ENCODE results near the gene MLPH.

Gene MLPH

GRCh38 chr2:237480556-237480955, 6.5 kb upstream of the MLPH start:
- DNase-seq = no peak

- DNase-seq = no peak
Measured at GRCh38 chr2:237480988-237481525, 6.0 kb upstream of the MLPH start.

- no peak for DNase-seq
Measured at GRCh38 chr2:237482485-237482884, 4.6 kb upstream of the MLPH start.

- no peak for DNase-seq
Measured at GRCh38 chr2:237483018-237483731, 3.9 kb upstream of the MLPH start.

- no peak for DNase-seq
Measured at GRCh38 chr2:237485304-237485703, 1.7 kb upstream of the MLPH start.

GRCh38 chr2:237485844-237486243, 1.2 kb upstream of the MLPH start:
- no peak for DNase-seq

- DNase-seq = no peak
Measured at GRCh38 chr2:237486334-237486818, 675 bp upstream of the MLPH start.

- DNase-seq = no peak
Measured at GRCh38 chr2:237487496-237487895, 445 bp downstream of the MLPH start.

DNA sequence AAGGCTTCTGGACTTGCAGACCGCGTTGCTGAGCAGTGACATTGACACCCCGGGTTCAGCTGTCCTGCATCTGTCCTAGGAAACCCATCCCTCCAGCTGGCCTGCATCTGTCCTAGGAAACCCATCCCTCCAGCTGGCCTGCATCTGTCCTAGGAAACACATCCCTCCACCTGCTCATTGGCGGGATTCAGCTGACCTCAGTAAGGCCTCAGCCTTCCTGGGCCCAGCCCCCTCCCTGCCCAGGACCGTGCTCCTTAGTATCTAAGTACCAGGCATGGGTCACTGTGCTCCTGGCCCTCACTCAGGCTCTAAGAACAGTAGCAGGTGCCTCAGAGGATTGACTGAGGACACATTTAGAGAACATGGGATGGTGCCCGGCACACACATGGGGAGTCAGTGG, 1.2 kb downstream of the MLPH start:
- no peak for DNase-seq

DNA sequence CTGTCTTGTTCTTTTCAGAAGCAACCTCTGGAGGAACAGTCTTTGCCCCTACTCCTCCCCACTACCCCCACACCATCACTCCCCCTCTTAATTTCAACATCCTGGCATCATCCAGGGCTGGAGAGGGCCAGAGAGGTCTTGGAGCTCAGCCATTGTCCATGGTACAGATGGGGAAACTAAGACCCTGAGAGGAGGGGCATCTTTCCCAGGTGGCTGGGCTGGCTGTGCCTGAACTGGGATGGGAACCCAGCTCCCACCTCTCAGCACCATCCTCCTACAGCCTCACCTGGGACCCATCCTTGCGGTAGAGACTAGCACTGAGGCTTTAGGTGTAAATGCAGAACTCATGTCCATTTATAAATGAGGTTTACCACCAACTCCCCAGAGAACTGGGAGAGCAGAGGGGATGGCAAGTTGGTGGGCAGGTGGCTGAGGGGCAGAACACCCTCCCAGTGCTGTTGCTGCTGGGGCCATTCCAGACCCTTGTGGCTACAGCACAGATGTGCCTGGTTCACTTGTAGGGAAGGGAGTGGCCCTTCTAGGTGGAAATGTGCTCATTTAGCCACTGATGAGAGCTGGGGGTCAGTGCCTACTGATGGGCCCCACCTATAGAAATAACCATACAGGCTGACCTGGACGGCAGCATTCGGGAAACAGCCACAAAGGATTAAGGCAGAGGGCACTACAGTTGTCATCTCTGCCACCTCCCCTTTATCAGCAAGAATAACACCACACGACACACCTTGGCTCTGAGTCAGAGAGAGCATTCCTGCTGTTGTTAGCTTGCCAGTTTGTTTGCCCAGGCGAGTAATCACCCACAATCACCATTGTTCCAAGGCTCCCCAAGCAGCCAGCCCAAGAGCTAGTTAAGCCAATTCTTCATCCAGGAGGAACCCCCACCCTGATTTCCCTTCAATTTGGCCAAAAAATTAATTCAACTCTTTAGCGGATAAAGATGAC, 2.1 kb downstream of the MLPH start:
- no peak for DNase-seq

DNA sequence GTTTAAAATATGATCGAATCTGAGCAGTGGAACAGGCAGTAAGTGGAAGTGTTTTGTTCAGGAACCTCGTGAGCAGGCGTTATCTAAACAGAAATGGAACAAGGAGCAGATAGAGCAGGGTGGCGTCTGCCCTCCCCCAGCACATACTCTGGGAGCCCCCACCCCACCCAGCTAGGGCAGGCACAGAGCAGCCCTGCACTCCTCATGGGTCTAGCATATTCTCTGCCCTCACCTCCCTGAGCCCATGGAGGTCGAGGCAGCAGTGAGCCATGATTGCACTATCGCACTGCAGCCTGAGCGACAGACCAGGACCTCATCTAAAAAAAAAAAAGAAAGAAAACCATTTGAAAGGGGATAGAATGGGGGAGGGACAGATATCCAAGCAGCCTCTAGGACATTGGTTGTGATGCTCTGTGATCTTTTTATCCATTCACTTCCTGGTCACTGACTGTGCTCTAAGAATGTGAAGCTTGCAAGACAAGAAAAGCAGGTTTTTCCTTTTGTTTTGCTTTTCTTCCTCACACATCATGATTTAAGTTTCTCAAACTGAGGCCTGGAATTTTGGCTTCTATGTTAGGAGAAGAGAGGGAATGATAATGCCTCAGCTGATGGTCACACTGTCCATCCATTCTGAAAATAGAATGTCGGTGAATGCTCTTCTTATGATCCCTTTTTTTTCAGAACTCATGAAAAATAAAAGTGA, 3.1 kb downstream of the MLPH start:
- DNase-seq = no peak

DNA sequence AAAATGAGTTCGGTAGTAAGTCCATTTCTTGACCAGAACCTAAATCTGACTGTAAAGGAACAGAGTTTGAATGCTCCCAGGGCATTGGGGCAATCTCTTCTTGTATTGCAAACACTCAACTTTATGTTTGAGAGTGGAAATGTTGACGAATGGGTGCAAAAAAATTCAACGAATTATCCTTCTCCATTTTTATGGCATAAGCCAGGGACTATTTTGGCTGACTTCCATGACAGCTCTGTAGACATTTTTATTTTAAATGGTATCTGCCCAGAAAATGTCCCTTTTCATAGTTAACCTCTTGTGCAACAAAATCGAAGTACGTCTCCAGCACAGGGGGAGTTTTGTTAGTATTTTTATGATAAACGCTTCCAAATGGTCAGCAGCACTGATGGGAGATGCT, 3.7 kb downstream of the MLPH start:
- DNase-seq = no peak

DNA sequence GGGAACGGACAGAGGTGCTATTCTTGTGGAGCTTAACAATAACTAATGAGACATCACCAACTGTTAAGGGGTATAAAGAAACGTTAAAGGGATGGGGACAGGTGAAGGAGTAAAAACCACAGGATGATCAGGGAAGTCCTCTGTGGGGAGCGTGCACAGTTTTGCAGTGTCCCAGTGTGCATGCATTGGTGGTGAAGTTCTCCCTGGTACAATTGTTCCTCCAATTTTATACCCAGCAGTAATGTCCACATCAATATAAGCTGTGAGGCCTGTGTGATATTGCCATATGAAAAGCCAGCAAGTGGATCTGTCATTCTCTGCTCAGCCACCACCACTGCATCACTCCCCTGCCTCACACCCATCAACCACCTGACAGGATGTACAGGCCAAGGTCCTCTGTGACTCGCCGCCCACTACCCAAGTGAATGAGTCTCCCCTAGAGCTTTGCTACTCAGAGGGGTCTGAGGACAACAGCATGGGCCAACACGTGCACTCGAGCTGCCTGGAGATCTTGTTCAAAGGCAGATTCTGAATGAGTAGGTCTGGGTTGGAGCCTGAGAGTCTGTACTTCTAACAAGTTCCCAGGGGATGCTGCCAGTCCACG, 4.6 kb downstream of the MLPH start:
- no peak for DNase-seq

GRCh38 chr2:237492137-237492890, 5.3 kb downstream of the MLPH start:
- DNase-seq = no peak

DNA sequence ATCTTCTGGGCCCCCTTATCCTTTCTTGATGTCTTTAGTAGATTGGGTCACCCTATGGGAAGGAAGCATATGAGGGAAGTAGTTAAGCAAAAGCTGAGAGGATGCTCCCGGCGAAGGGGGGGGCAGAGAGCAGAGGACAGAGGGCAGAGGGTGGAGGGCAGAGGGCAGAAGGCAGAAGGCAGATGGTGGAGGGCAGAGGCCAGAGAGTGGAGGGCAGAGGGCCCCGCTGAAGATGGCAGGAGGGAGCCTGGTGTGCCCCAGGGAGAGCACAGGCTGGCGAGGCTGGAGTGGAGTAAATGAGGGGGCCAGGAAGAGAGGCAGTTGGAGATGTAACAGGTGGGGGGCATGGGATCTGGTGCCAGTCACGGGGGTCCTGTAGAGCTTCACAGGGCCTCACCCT, 7.0 kb downstream of the MLPH start:
- no peak for DNase-seq

DNA sequence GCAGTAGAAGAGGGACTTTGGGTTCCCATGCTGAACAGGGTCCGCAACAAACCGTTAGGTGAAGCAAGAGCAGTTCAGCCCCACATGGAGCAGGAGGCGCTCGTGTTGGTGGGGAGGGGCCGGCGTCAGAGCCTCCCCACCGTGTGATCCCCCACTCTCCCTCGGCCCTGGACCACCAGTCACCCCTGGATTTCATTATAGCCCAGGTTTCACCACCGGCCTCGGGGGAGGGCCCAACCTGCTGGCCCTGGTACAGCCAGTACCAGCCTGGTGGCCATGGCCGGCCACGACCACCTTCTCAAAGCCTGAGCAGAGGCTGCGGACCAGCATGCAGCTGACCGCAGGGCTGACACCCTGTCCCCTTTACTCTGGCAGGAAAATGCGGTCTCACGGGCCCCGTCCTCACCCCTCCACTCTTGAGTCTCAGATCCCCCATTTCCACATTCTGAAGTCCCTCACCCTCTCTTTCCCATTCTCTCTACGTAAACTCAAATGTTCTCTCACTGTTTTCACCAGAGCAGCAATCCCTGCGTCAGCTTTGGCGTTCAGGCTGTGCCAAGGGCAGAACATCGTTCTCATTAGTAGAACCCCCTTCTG, 8.6 kb downstream of the MLPH start:
- DNase-seq = no peak

DNA sequence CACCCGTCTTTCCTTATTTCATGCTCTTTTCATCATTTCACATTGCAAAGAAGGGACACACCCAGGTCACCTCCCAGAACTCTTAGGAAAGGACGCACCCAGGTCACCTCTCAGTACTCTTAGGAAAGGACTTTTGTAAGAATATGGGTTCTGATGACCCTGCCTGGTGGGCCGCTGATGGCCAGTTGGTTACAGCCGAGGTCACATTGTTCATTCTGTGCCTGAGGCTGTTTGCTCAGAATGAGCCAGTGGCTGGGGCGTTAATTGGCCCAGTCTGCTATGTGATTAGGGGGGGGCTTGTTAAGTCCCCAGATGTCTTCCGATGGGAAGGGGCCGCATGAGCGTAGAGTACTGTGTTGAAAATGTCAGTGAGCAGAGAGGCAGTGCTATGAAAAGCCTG, 9.4 kb downstream of the MLPH start:
- DNase-seq = no peak

GRCh38 chr2:237497009-237497837, 10.2 kb downstream of the MLPH start:
- no peak for DNase-seq

GRCh38 chr2:237497838-237498186, 10.8 kb downstream of the MLPH start:
- DNase-seq = no peak

- no peak for DNase-seq
Measured at GRCh38 chr2:237498341-237498740, 11.3 kb downstream of the MLPH start.

All from activated gamma-delta T cell (primary cell).